DOHH2 (cell line): ENCODE results near the gene RPH3AL.

Source experiments
- H3F3A ChIP-seq: fragments of 200-600 bp; sonication (generic), shearing (Covaris generic); 2 replicates; pipeline ENCODE4 v1.6.0; 2016; ENCODE audit warnings: antibody characterized with exemption, mild to moderate bottlenecking; ENCODE audit not compliant: control insufficient read depth, insufficient read depth
- H3K27ac ChIP-seq: fragments of 200-600 bp; sonication (generic); 2 replicates; pipeline ENCODE4 v1.5.1; 2014; ENCODE audit warnings: low read depth, mild to moderate bottlenecking, low read length, moderate library complexity
- H3K27me3 ChIP-seq: fragments of 200-600 bp; sonication (generic); 2 replicates; pipeline ENCODE4 v1.6.1; 2014; ENCODE audit warnings: mild to moderate bottlenecking, low read length, mixed read lengths; ENCODE audit not compliant: control insufficient read depth
- H3K36me3 ChIP-seq: fragments of 200-600 bp; sonication (generic); 2 replicates; pipeline ENCODE4 v1.6.1; 2014; ENCODE audit warnings: mild to moderate bottlenecking, low read length, moderate library complexity, mixed read lengths; ENCODE audit not compliant: control insufficient read depth
- H3K4me1 ChIP-seq: fragments of 200-600 bp; sonication (generic); 2 replicates; pipeline ENCODE4 v1.6.1; 2014; ENCODE audit warnings: mild to moderate bottlenecking, low read length, mixed read lengths; ENCODE audit not compliant: control insufficient read depth
- H3K4me2 ChIP-seq: fragments of 200-600 bp; sonication (generic); 2 replicates; pipeline ENCODE4 v1.6.0; 2014; ENCODE audit warnings: mild to moderate bottlenecking, low read length, moderate library complexity
- H3K4me3 ChIP-seq: fragments of 200-600 bp; sonication (generic); 2 replicates; pipeline ENCODE4 v1.5.1; 2014; ENCODE audit warnings: mild to moderate bottlenecking, low read length, mixed read lengths
- H3K79me2 ChIP-seq: fragments of 200-600 bp; sonication (generic); 2 replicates; pipeline ENCODE4 v1.6.1; 2014; ENCODE audit warnings: mild to moderate bottlenecking, low read length, mixed read lengths; ENCODE audit not compliant: control insufficient read depth
- H3K9me2 ChIP-seq: fragments of 200-600 bp; sonication (generic); replicated peaks from 2 replicates; pipeline ENCODE4 v1.6.1; 2014; ENCODE audit warnings: mild to moderate bottlenecking, low read length, mixed read lengths; ENCODE audit not compliant: control insufficient read depth
- H3K9me3 ChIP-seq: fragments of 200-600 bp; sonication (generic); 2 replicates; pipeline ENCODE4 v1.6.1; 2014; ENCODE audit warnings: antibody characterized with exemption, low read length, mixed read lengths; ENCODE audit not compliant: control insufficient read depth, insufficient read depth
- H4K20me1 ChIP-seq: fragments of 200-600 bp; sonication (generic); 2 replicates; pipeline ENCODE4 v1.6.0; 2014; ENCODE audit warnings: low read depth, mild to moderate bottlenecking, antibody characterized with exemption, low read length, moderate library complexity; ENCODE audit not compliant: control insufficient read depth, insufficient read depth
- EZH2phosphoT487 ChIP-seq: fragments of 200-600 bp; sonication (generic); IDR thresholded peaks from 2 replicates; pipeline ENCODE4 v1.6.1; 2017; ENCODE audit warnings: borderline replicate concordance, mild to moderate bottlenecking, antibody characterized with exemption, low read length, moderate library complexity, mixed read lengths
- TF ChIP-seq, protein P1 (sequence below): fragments of 200-600 bp; sonication (generic); IDR thresholded peaks from one replicate; pipeline ENCODE4 v1.5.1; 2014; ENCODE audit warnings: antibody characterized with exemption, mild to moderate bottlenecking, low read depth, low read length; ENCODE audit not compliant: poor library complexity, severe bottlenecking

Gene RPH3AL

GRCh38 chr17:292016-292415 is 60.6 kb downstream of the RPH3AL start:
- no peak overlapping the region for H3K4me2 ChIP-seq
- TF ChIP-seq, protein P1, sequence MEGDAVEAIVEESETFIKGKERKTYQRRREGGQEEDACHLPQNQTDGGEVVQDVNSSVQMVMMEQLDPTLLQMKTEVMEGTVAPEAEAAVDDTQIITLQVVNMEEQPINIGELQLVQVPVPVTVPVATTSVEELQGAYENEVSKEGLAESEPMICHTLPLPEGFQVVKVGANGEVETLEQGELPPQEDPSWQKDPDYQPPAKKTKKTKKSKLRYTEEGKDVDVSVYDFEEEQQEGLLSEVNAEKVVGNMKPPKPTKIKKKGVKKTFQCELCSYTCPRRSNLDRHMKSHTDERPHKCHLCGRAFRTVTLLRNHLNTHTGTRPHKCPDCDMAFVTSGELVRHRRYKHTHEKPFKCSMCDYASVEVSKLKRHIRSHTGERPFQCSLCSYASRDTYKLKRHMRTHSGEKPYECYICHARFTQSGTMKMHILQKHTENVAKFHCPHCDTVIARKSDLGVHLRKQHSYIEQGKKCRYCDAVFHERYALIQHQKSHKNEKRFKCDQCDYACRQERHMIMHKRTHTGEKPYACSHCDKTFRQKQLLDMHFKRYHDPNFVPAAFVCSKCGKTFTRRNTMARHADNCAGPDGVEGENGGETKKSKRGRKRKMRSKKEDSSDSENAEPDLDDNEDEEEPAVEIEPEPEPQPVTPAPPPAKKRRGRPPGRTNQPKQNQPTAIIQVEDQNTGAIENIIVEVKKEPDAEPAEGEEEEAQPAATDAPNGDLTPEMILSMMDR = no peak
- TF ChIP-seq EZH2phosphoT487 = no peak
- H3K27ac ChIP-seq = no peak overlapping the region
- no peaks in the 10 kb centered on the region for H3K27me3 ChIP-seq
- H3K9me2 ChIP-seq = no peaks in the 10 kb centered on the region
- H3K4me3 ChIP-seq = no peak overlapping the region
- no peaks in the 10 kb centered on the region for H3K36me3 ChIP-seq
- no peaks in the 10 kb centered on the region for H3K4me1 ChIP-seq
- no peaks in the 10 kb centered on the region for H4K20me1 ChIP-seq
- H3K9me3 ChIP-seq = no peaks in the 10 kb centered on the region
- H3F3A ChIP-seq = no peaks in the 10 kb centered on the region
- H3K79me2 ChIP-seq = no peaks in the 10 kb centered on the region

GRCh38 chr17:291587-291986 is 61.0 kb downstream of the RPH3AL start:
- Histone ChIP-seq H3K4me1 (no peaks in the 10 kb centered on the region), H3K36me3 (no peaks in the 10 kb centered on the region), H3K4me3 (no peak overlapping the region), H3K9me3 (no peaks in the 10 kb centered on the region), H3F3A (no peaks in the 10 kb centered on the region), H3K27me3 (no peaks in the 10 kb centered on the region), H3K9me2 (no peaks in the 10 kb centered on the region), H3K79me2 (no peaks in the 10 kb centered on the region), H4K20me1 (no peaks in the 10 kb centered on the region), H3K27ac (no peak overlapping the region), H3K4me2 (no peak overlapping the region)
- TF ChIP-seq, protein P1 = no peak
- TF ChIP-seq EZH2phosphoT487 = no peak

GRCh38 chr17:290626-291025 is 62.0 kb downstream of the RPH3AL start:
- Histone ChIP-seq H3K27ac (no peak overlapping the region), H3K4me1 (no peaks in the 10 kb centered on the region), H3K9me3 (no peaks in the 10 kb centered on the region), H3K27me3 (no peaks in the 10 kb centered on the region), H3K79me2 (no peaks in the 10 kb centered on the region), H3K36me3 (no peaks in the 10 kb centered on the region), H3F3A (no peaks in the 10 kb centered on the region), H3K4me2 (no peak overlapping the region), H4K20me1 (no peaks in the 10 kb centered on the region), H3K9me2 (no peaks in the 10 kb centered on the region), H3K4me3 (no peak overlapping the region)
- TF ChIP-seq EZH2phosphoT487 = no peak
- TF ChIP-seq, protein P1 = no peak

GRCh38 chr17:290121-290521 is 62.5 kb downstream of the RPH3AL start:
- H3K4me1 ChIP-seq = no peaks in the 10 kb centered on the region
- no peak overlapping the region for H3K27ac ChIP-seq
- no peaks in the 10 kb centered on the region for H3K9me3 ChIP-seq
- no peaks in the 10 kb centered on the region for H3K36me3 ChIP-seq
- no peaks in the 10 kb centered on the region for H3K79me2 ChIP-seq
- H4K20me1 ChIP-seq = no peaks in the 10 kb centered on the region
- H3K27me3 ChIP-seq = no peaks in the 10 kb centered on the region
- TF ChIP-seq EZH2phosphoT487 = no peak
- TF ChIP-seq, protein P1 = no peak
- no peak overlapping the region for H3K4me3 ChIP-seq
- no peaks in the 10 kb centered on the region for H3K9me2 ChIP-seq
- no peaks in the 10 kb centered on the region for H3F3A ChIP-seq
- H3K4me2 ChIP-seq = no peak overlapping the region
